HCT116 (cell line): ENCODE results near the gene SRP68.

ENCODE experiments used
- CEBPB ChIP-seq: IDR thresholded peaks from 2 replicates; pipeline ENCODE4 v1.6.1; 2012; ENCODE audit warnings: low read depth
- POLR2A ChIP-seq: IDR thresholded peaks from 2 replicates; pipeline ENCODE4 v1.7.0; 2011; ENCODE audit warnings: borderline replicate concordance; ENCODE audit not compliant: insufficient read depth, insufficient read length; ENCODE audit errors: extremely low read depth
- TCF7L2 ChIP-seq: IDR thresholded peaks from 2 replicates; pipeline ENCODE4 v1.7.0; 2011; ENCODE audit warnings: borderline replicate concordance, inconsistent platforms; ENCODE audit not compliant: insufficient read depth, insufficient read length; ENCODE audit errors: extremely low read depth
- YY1 ChIP-seq: IDR thresholded peaks from 2 replicates; pipeline ENCODE4 v1.6.1; 2011; ENCODE audit warnings: low read length, low read depth, moderate library complexity, mild to moderate bottlenecking; ENCODE audit not compliant: insufficient replicate concordance; ENCODE audit errors: extremely low read depth
- ZNF274 ChIP-seq: fragments of 200-500 bp; sonication (Bioruptor generic); IDR thresholded peaks from 2 replicates; pipeline ENCODE4 v1.6.1; 2014; ENCODE audit warnings: mild to moderate bottlenecking, low read depth, low read length, inconsistent platforms
- TF ChIP-seq, protein P1 (sequence below), 3 experiments: fragments of 200-600 bp in 1 of 3; sonication (generic) in 1 of 3; IDR thresholded peaks in 2 of 3; conservative IDR thresholded peaks in 1 of 3; 2 replicates each; pipeline ENCODE4 v1.5.1; 2012 to 2017; ENCODE audit warnings: low read depth in 2 of 3, low read length in 2 of 3, antibody characterized with exemption in 1 of 3, borderline replicate concordance in 1 of 3, control low read depth in 1 of 3, mild to moderate bottlenecking in 1 of 3, mixed read lengths in 1 of 3, mixed run types in 1 of 3, moderate library complexity in 1 of 3; ENCODE audit not compliant: insufficient read depth in 1 of 3

DNA sequence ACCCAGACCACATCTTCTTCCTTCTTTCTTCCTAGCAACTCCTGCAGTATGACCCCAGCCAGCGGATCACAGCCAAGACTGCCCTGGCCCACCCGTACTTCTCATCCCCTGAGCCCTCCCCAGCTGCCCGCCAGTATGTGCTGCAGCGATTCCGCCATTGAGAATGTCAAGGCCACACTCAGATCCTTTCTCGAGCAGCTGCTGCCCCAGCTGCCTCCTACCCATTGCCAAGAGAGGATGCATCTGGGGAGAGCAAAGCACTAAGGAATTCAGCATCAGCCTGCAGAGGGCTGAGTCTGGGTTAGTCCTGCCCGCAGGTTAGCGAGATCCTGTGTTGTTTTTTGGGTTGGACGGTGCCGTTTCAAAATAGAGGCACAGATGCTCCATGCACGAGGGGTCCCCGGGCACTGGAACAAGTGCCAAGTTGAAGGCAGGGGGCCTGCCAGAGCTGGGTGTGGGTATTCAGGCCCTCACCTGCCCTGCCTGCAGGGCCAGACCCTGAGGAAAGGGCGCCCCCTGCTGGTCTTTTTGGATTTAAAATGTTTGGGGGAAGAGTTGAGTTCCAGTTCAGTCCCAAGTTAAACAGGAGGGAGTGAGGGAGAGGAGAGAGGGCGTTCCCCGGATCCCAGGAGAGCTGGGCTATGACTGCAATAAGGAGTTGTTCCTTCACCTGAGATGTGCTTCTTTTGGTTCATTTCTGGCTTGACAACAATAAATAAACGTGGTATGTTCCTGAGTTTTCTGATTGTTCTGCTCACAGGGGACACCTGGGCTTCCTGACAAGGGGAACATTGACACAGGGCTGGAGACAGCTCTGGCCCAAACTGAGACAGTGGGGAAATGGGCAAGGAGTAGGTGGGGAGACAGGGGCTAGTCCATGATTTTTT lies 66.8 kb downstream of the SRP68 start:
- no peak for TF ChIP-seq ZNF274
- TF ChIP-seq TCF7L2: no peak
- TF ChIP-seq CEBPB: no peak
- TF ChIP-seq YY1: no peak
- no peak for TF ChIP-seq POLR2A
- TF ChIP-seq, protein P1, sequence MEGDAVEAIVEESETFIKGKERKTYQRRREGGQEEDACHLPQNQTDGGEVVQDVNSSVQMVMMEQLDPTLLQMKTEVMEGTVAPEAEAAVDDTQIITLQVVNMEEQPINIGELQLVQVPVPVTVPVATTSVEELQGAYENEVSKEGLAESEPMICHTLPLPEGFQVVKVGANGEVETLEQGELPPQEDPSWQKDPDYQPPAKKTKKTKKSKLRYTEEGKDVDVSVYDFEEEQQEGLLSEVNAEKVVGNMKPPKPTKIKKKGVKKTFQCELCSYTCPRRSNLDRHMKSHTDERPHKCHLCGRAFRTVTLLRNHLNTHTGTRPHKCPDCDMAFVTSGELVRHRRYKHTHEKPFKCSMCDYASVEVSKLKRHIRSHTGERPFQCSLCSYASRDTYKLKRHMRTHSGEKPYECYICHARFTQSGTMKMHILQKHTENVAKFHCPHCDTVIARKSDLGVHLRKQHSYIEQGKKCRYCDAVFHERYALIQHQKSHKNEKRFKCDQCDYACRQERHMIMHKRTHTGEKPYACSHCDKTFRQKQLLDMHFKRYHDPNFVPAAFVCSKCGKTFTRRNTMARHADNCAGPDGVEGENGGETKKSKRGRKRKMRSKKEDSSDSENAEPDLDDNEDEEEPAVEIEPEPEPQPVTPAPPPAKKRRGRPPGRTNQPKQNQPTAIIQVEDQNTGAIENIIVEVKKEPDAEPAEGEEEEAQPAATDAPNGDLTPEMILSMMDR (IDR thresholded peaks at IDR 0.05 in 2 of 3, conservative IDR thresholded peaks at IDR 0.05 in 1 of 3; ENCODE audit: borderline replicate concordance in 1 of 3, insufficient read depth in 1 of 3, low read depth in 2 of 3, low read length in 2 of 3): peak; percentile 70 to 99 (median 92)
